ENCODE results near the gene ADAMTS13. TPM values are rescaled to one million over a fixed set of nuclear protein-coding genes. Genes with fewer than 3 reads are reported as not detected.
"Not testable (repeated sequence)": the region's sequence is repeated elsewhere in the genome, so short reads cannot be mapped to it uniquely, and the experiment has no call there.

ADAMTS13 gene
- total RNA-seq, 1 experiment from 2014 or later = not detected

- DNase-seq (ENCODE audit: low read depth) = not testable (repeated sequence)
Observed at GRCh38 chr9:133392308-133392707, 29.9 kb upstream of the ADAMTS13 start.

GRCh38 chr9:133393399-133393798 is 28.8 kb upstream of the ADAMTS13 start:
- DNase-seq (ENCODE audit: low read depth) = no peak

GRCh38 chr9:133394687-133395271 is 27.4 kb upstream of the ADAMTS13 start:
- no peak for DNase-seq (ENCODE audit: low read depth)

- no peak for DNase-seq (ENCODE audit: low read depth)
Observed at GRCh38 chr9:133396952-133397351, 25.2 kb upstream of the ADAMTS13 start.

- DNase-seq (ENCODE audit: low read depth) = no peak
Observed at GRCh38 chr9:133397370-133397769, 24.8 kb upstream of the ADAMTS13 start.

- no peak for DNase-seq (ENCODE audit: low read depth)
Observed at GRCh38 chr9:133397895-133398294, 24.3 kb upstream of the ADAMTS13 start.

GRCh38 chr9:133400292-133400691 is 21.9 kb upstream of the ADAMTS13 start:
- no peak for DNase-seq (ENCODE audit: low read depth)

- DNase-seq (ENCODE audit: low read depth) = no peak
Observed at GRCh38 chr9:133401588-133401987, 20.6 kb upstream of the ADAMTS13 start.

- no peak for DNase-seq (ENCODE audit: low read depth)
Observed at GRCh38 chr9:133402689-133403088, 19.5 kb upstream of the ADAMTS13 start.

- no peak for DNase-seq (ENCODE audit: low read depth)
Observed at GRCh38 chr9:133403766-133404453, 18.3 kb upstream of the ADAMTS13 start.

- DNase-seq (ENCODE audit: low read depth) = no peak
Observed at GRCh38 chr9:133404454-133405002, 17.6 kb upstream of the ADAMTS13 start.

- no peak for DNase-seq (ENCODE audit: low read depth)
Observed at GRCh38 chr9:133405508-133406438, 16.4 kb upstream of the ADAMTS13 start.

GRCh38 chr9:133406480-133407307 is 15.5 kb upstream of the ADAMTS13 start:
- peak; percentile 45 for DNase-seq (ENCODE audit: low read depth)

GRCh38 chr9:133408042-133408441 is 14.1 kb upstream of the ADAMTS13 start:
- no peak for DNase-seq (ENCODE audit: low read depth)

- no peak for DNase-seq (ENCODE audit: low read depth)
Observed at GRCh38 chr9:133415170-133415569, 7.0 kb upstream of the ADAMTS13 start.

- peak; percentile 81 for DNase-seq (ENCODE audit: low read depth)
Observed at GRCh38 chr9:133417541-133418461, 4.4 kb upstream of the ADAMTS13 start, which contains the start of gene REXO4. TSS of gene REXO4 (minus strand) at chr9:133418010. CDS start at chr9:133417844, 166 bp downstream.

- no peak for DNase-seq (ENCODE audit: low read depth)
Observed at GRCh38 chr9:133419005-133419404, 3.2 kb upstream of the ADAMTS13 start.

GRCh38 chr9:133420392-133420827 is 1.8 kb upstream of the ADAMTS13 start:
- no peak for DNase-seq (ENCODE audit: low read depth)

- no peak for DNase-seq (ENCODE audit: low read depth)
Observed at GRCh38 chr9:133423216-133423615, 1.0 kb downstream of the ADAMTS13 start.

- no peak for DNase-seq (ENCODE audit: low read depth)
Observed at GRCh38 chr9:133424187-133424586, 2.0 kb downstream of the ADAMTS13 start.
